Neural cell (in vitro differentiated cells): ENCODE results near the gene DAZAP1. TPM values are rescaled to one million over a fixed set of nuclear protein-coding genes. Genes with fewer than 3 reads are reported as not detected.

Source experiments
- H2AFZ ChIP-seq: fragments of 200-600, 300-800 bp; sonication (generic), shearing (Covaris generic); 2 replicates; pipeline ENCODE4 v1.6.0; 2014; ENCODE audit warnings: low read depth, mild to moderate bottlenecking, antibody characterized with exemption, low read length, moderate library complexity
- H3F3A ChIP-seq: fragments of 200-600 bp; shearing (Covaris generic); 2 replicates; pipeline ENCODE4 v1.6.1; 2016; ENCODE audit warnings: mild to moderate bottlenecking, moderate library complexity, mixed read lengths, antibody characterized with exemption, low read length; ENCODE audit not compliant: insufficient read depth, poor library complexity, severe bottlenecking
- H3K27ac ChIP-seq: fragments of 200-600, 300-800 bp; sonication (generic), shearing (Covaris generic); 2 replicates; pipeline ENCODE4 v1.5.1; 2014; ENCODE audit warnings: mild to moderate bottlenecking, low read length, moderate library complexity
- H3K27me3 ChIP-seq: fragments of 300-800, 200-600 bp; sonication (generic), shearing (Covaris generic); 2 replicates; pipeline ENCODE4 v1.6.0; 2014; ENCODE audit warnings: mild to moderate bottlenecking, low read depth, low read length, moderate library complexity; ENCODE audit not compliant: insufficient read depth
- H3K36me3 ChIP-seq: fragments of 300-800, 200-600 bp; sonication (generic), shearing (Covaris generic); 2 replicates; pipeline ENCODE4 v1.5.1; 2014; ENCODE audit warnings: mild to moderate bottlenecking, antibody characterized with exemption, low read length, moderate library complexity; ENCODE audit not compliant: insufficient read depth
- H3K4me2 ChIP-seq: fragments of 300-800, 200-600 bp; sonication (generic), shearing (Covaris generic); 2 replicates; pipeline ENCODE4 v1.6.0; 2014; ENCODE audit warnings: mild to moderate bottlenecking, low read length
- H3K4me3 ChIP-seq: fragments of 300-800, 200-600 bp; sonication (generic), shearing (Covaris generic); 2 replicates; pipeline ENCODE4 v1.5.1; 2014; ENCODE audit warnings: mild to moderate bottlenecking, low read length, moderate library complexity
- H3K79me2 ChIP-seq: fragments of 200-600 bp; shearing (Covaris generic); replicated peaks from 2 replicates; pipeline ENCODE4 v1.6.0; 2014; ENCODE audit warnings: mild to moderate bottlenecking, low read length, moderate library complexity; ENCODE audit not compliant: insufficient read depth
- H3K9ac ChIP-seq: fragments of 300-800, 200-600 bp; sonication (generic), shearing (Covaris generic); 2 replicates; pipeline ENCODE4 v1.6.1; 2016; ENCODE audit warnings: mild to moderate bottlenecking, low read length, mixed read lengths
- H3K9me2 ChIP-seq: fragments of 200-600 bp; shearing (Covaris generic); 2 replicates; pipeline ENCODE4 v1.6.1; 2016; ENCODE audit warnings: mild to moderate bottlenecking, low read length, mixed read lengths; ENCODE audit not compliant: insufficient read depth
- H3K9me3 ChIP-seq: fragments of 200-600, 300-800 bp; sonication (generic), shearing (Covaris generic); 2 replicates; pipeline ENCODE4 v1.6.1; 2016; ENCODE audit warnings: mild to moderate bottlenecking, mixed run types, low read length, moderate library complexity, mixed read lengths
- H4K20me1 ChIP-seq: fragments of 200-600 bp; shearing (Covaris generic); 2 replicates; pipeline ENCODE4 v1.6.1; 2016; ENCODE audit warnings: mild to moderate bottlenecking, mixed run types; ENCODE audit not compliant: insufficient read depth
- EP300 ChIP-seq: fragments of 450-650 bp; conservative IDR thresholded peaks from 2 replicates; pipeline ENCODE4 v1.6.1; 2014; ENCODE audit warnings: antibody characterized with exemption, mild to moderate bottlenecking, moderate library complexity; ENCODE audit not compliant: poor library complexity, severe bottlenecking
- EZH2 ChIP-seq: fragments of 200-600, 300-800 bp; shearing (Covaris generic), sonication (generic); IDR thresholded peaks from 2 replicates; pipeline ENCODE4 v1.6.1; 2014; ENCODE audit warnings: antibody characterized with exemption, low read length, borderline replicate concordance, mild to moderate bottlenecking; ENCODE audit not compliant: insufficient read depth, poor library complexity, severe bottlenecking
- MXI1 ChIP-seq: fragments of 450-650 bp; conservative IDR thresholded peaks from 2 replicates; pipeline ENCODE4 v1.6.1; 2014; ENCODE audit warnings: antibody characterized with exemption, mild to moderate bottlenecking; ENCODE audit not compliant: poor library complexity, severe bottlenecking
- POLR2AphosphoS5 ChIP-seq: IDR thresholded peaks from 2 replicates; pipeline ENCODE4 v1.6.1; 2012
- RAD21 ChIP-seq: fragments of 450-650 bp; conservative IDR thresholded peaks from 2 replicates; pipeline ENCODE4 v1.6.1; 2014; ENCODE audit warnings: antibody characterized with exemption, mild to moderate bottlenecking, moderate library complexity
- SMC3 ChIP-seq: fragments of 450-650 bp; conservative IDR thresholded peaks from 2 replicates; pipeline ENCODE4 v1.6.1; 2014; ENCODE audit warnings: antibody characterized with exemption, mild to moderate bottlenecking, moderate library complexity; ENCODE audit not compliant: poor library complexity
- TAF1 ChIP-seq: IDR thresholded peaks from 2 replicates; pipeline ENCODE4 v1.6.1; 2012; ENCODE audit warnings: low read depth
- polyA plus RNA-seq: library from polyadenylated mRNA; depleted of rRNA; stranded (reverse); fragments of >200 nt; gene quantifications from 2 replicates; pipeline ENCODE4 v1.2.3, GENCODE V29; 2014
- TF ChIP-seq, protein P1 (sequence below): IDR thresholded peaks from 2 replicates; pipeline ENCODE4 v1.6.1; 2012; ENCODE audit warnings: borderline replicate concordance
- TF ChIP-seq, protein P2 (sequence below): fragments of 450-650 bp; IDR thresholded peaks from 2 replicates; pipeline ENCODE4 v1.5.1; 2014; ENCODE audit warnings: antibody characterized with exemption, mild to moderate bottlenecking, moderate library complexity; ENCODE audit not compliant: poor library complexity, severe bottlenecking

The DAZAP1 gene
- polyA plus RNA-seq, 1 donor from 2014 or later: 60.5 TPM

DNA sequence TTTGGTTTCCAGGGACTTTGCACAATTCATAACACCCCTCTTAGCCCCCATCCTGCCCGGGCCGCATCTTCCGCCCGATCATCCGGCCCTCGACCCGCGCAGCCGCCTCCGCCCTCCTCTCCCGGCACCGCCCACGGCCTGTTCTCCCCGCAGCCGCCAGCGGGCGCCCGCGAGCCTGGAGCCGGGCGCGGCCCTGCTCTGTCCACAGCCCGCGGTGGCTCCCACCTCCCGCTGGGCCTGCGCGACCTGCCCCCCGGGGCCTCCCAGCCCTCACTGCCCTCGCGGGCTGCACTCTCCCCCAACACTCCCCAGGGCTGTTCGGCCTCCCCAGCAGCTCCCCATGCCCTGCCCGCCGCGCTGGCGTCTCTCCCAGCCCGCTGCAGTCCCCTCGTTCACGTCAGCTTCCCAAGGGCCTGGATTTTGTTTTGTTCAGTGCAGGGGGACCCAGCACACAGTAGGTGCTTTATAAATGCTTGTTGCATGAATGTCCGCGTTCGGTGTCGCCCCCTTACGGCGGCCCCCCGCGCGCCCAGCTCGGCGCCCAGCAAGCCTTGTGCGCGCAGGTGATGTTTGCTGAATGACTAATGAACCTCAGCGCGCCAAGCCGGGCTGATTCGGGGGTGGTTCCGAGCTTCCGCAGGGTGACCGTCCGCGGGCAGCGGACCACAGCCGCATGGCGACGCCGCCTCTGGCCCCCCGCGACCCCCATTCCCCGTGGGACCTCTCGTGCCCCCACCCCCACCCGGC is 38.0 kb downstream of the DAZAP1 start:
- peaks cover 32% of the 10 kb centered on the region for H3K79me2 ChIP-seq
- no peaks in the 10 kb centered on the region for H3K9me2 ChIP-seq
- no peaks in the 10 kb centered on the region for H3K36me3 ChIP-seq
- H2AFZ ChIP-seq: no peak overlapping the region
- peaks cover 4% of the 10 kb centered on the region for H3F3A ChIP-seq
- peak overlapping the region; percentile 86 for H3K27ac ChIP-seq
- H4K20me1 ChIP-seq: no peaks in the 10 kb centered on the region
- H3K9ac ChIP-seq: peak overlapping the region; percentile 80
- H3K4me2 ChIP-seq: peak overlapping the region; percentile 48
- no peak for TF ChIP-seq TAF1
- TF ChIP-seq SMC3: peak; percentile 74
- TF ChIP-seq, protein P1, sequence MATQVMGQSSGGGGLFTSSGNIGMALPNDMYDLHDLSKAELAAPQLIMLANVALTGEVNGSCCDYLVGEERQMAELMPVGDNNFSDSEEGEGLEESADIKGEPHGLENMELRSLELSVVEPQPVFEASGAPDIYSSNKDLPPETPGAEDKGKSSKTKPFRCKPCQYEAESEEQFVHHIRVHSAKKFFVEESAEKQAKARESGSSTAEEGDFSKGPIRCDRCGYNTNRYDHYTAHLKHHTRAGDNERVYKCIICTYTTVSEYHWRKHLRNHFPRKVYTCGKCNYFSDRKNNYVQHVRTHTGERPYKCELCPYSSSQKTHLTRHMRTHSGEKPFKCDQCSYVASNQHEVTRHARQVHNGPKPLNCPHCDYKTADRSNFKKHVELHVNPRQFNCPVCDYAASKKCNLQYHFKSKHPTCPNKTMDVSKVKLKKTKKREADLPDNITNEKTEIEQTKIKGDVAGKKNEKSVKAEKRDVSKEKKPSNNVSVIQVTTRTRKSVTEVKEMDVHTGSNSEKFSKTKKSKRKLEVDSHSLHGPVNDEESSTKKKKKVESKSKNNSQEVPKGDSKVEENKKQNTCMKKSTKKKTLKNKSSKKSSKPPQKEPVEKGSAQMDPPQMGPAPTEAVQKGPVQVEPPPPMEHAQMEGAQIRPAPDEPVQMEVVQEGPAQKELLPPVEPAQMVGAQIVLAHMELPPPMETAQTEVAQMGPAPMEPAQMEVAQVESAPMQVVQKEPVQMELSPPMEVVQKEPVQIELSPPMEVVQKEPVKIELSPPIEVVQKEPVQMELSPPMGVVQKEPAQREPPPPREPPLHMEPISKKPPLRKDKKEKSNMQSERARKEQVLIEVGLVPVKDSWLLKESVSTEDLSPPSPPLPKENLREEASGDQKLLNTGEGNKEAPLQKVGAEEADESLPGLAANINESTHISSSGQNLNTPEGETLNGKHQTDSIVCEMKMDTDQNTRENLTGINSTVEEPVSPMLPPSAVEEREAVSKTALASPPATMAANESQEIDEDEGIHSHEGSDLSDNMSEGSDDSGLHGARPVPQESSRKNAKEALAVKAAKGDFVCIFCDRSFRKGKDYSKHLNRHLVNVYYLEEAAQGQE: no peak
- TF ChIP-seq EZH2: no peak
- TF ChIP-seq RAD21: peak; percentile 61
- TF ChIP-seq EP300: peak; percentile 46
- TF ChIP-seq, protein P2, sequence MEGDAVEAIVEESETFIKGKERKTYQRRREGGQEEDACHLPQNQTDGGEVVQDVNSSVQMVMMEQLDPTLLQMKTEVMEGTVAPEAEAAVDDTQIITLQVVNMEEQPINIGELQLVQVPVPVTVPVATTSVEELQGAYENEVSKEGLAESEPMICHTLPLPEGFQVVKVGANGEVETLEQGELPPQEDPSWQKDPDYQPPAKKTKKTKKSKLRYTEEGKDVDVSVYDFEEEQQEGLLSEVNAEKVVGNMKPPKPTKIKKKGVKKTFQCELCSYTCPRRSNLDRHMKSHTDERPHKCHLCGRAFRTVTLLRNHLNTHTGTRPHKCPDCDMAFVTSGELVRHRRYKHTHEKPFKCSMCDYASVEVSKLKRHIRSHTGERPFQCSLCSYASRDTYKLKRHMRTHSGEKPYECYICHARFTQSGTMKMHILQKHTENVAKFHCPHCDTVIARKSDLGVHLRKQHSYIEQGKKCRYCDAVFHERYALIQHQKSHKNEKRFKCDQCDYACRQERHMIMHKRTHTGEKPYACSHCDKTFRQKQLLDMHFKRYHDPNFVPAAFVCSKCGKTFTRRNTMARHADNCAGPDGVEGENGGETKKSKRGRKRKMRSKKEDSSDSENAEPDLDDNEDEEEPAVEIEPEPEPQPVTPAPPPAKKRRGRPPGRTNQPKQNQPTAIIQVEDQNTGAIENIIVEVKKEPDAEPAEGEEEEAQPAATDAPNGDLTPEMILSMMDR: peak; percentile 95
- TF ChIP-seq MXI1: peak; percentile 43
- peak; percentile 54 for TF ChIP-seq POLR2AphosphoS5
- no peaks in the 10 kb centered on the region for H3K9me3 ChIP-seq
- no peaks in the 10 kb centered on the region for H3K27me3 ChIP-seq
- peak overlapping the region; percentile 77 for H3K4me3 ChIP-seq

DNA sequence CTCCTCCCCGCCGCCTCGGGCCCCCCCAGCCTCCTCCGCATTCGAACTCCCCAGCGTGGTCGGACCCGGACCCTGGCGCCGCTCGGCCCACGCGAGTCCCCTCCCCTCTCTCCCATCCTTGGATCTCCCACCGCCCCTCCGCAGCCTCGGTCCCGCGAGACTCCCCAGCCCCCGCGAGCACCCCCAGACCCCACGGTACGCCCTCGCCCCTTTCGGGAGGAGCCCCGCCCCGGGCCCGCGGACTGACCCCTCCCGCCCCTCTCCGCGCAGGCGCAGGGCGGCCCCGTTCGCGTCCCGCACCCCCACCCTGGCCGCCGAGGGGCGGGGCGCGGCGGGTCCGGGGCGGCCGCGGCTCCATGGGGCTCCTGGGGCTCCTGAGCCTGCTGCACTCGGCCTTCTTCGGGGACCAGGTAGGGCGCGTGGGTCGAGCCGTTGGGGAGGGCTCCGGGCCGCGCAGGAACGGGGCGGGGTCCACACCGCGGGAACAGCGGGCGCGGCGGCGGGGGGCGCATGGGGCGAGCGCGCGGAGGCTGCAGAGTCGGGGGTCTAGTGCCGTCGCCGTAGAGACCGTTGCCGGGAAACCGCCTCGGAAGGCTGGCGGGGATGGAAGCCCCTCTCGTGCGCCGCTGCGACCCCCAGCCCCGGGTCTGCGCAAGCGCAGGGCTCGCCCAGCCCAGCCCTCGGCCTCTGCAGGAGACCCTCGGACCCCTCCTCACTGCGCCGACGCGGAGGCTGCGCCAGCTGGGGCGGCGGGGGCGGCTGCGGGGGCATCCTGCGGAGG is 38.7 kb downstream of the DAZAP1 start:
- peak; percentile 17 for TF ChIP-seq RAD21
- no peak for TF ChIP-seq TAF1
- TF ChIP-seq EZH2: no peak
- peak; percentile 63 for TF ChIP-seq POLR2AphosphoS5
- TF ChIP-seq SMC3: peak; percentile 27
- TF ChIP-seq MXI1: peak; percentile 95
- peak; percentile 84 for TF ChIP-seq EP300
- TF ChIP-seq, protein P2: peak; percentile 24
- TF ChIP-seq, protein P1: no peak
- no peak overlapping the region for H2AFZ ChIP-seq

More for the DNA sequence above, 38.7 kb downstream of the DAZAP1 start:
- Histone ChIP-seq H3K4me3 (peak overlapping the region; percentile 77), H3K27me3 (no peaks in the 10 kb centered on the region), H3K36me3 (no peaks in the 10 kb centered on the region), H3K9me2 (no peaks in the 10 kb centered on the region), H3K9ac (peak overlapping the region; percentile 80), H4K20me1 (no peaks in the 10 kb centered on the region), H3K79me2 (peaks cover 39% of the 10 kb centered on the region), H3K4me2 (peak overlapping the region; percentile 78), H3K9me3 (no peaks in the 10 kb centered on the region), H3F3A (peaks cover 4% of the 10 kb centered on the region), H3K27ac (peak overlapping the region; percentile 86)
